GM12891 (cell line): Measurements from ENCODE around the gene JCHAIN.

Experiments used
- DNase-seq: peaks from one replicate; pipeline ENCODE4 v3.0.0; 2011; ENCODE audit warnings: low spot score; ENCODE audit not compliant: insufficient read length
- FAIRE-seq: peaks from 2 replicates; lab custom pipeline; 2011; peaks lifted over from hg19 to GRCh38; lab: Jason Lieb, UNC
- PAX5 ChIP-seq: IDR thresholded peaks from 2 replicates; pipeline ENCODE4 v1.6.1; 2011; ENCODE audit warnings: low read length, moderate library complexity, mild to moderate bottlenecking; ENCODE audit not compliant: insufficient read depth, severe bottlenecking
- POLR2A ChIP-seq: IDR thresholded peaks from 2 replicates; pipeline ENCODE4 v1.6.1; 2011; ENCODE audit warnings: low read depth, low read length, control low read depth
- POLR2AphosphoS5 ChIP-seq: IDR thresholded peaks from 2 replicates; pipeline ENCODE4 v1.6.1; 2011; ENCODE audit warnings: low read depth, low read length, control low read depth
- POU2F2 ChIP-seq: IDR thresholded peaks from 2 replicates; pipeline ENCODE4 v1.6.1; 2011; ENCODE audit warnings: low read depth, mild to moderate bottlenecking, control low read depth, low read length, moderate library complexity
- SPI1 ChIP-seq: IDR thresholded peaks from 2 replicates; pipeline ENCODE4 v1.6.1; 2011; ENCODE audit warnings: low read depth, low read length, control low read depth
- TAF1 ChIP-seq: IDR thresholded peaks from 2 replicates; pipeline ENCODE4 v1.6.1; 2011; ENCODE audit warnings: low read depth, low read length, control low read depth

The JCHAIN gene

DNA sequence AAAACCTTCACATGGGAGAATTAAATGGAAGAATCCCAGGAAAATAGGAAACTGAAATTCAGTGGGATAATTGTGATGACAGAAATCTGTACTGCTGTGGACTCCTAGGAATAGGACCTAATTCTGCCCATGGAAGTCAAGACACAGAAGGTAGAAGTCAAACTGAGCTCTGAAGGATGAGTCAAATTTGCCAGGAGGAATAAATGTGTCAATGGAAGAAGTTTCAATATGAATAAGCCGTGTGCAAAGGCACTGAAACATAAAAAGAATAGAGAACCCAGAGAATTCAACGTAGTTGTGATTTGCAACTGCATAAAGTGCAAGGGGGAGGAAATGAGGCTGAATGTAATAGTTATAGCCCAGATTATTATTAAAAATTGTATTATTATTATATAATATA is 26.1 kb downstream of the JCHAIN start:
- DNase-seq (no peak), FAIRE-seq (no peak)
- no peak for TF ChIP-seq POU2F2
- no peak for TF ChIP-seq PAX5
- no peak for TF ChIP-seq TAF1
- TF ChIP-seq POLR2A, result no peak
- TF ChIP-seq SPI1, result no peak
- no peak for TF ChIP-seq POLR2AphosphoS5

DNA sequence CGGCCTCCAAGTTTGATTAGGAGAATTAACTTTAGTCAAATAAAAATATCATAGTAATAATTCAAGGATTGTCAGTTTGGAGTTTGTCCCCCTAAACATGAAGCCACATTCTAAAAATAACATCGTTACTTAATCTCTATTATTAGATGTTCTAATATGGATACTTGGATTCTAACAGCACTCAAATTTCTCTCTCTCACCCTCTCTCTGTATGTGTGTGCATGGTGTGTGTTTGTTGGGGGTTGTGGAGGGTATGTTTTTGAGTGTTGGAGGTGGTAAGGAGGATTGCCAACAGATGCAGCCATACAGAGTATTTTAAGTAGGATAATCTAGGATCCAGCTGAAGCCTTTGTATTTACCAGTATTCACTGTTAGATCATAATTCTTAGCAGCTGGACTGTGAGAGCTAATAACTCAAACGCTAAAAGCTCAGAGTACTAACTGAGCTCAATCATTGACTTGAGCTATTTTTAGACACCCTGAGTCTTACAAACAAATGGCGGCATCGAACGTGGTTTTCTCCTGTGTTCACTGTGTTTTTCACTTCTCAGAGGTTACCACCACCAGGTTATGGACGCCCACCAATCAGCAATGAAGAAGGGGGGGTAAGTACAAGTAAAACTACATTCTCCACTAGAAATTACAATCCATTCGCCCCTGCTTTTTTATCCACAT is 28.9 kb downstream of the JCHAIN start:
- DNase-seq (no peak), FAIRE-seq (peak; percentile 43)
- TF ChIP-seq POU2F2 (no peak), TAF1 (no peak), POLR2AphosphoS5 (no peak), SPI1 (no peak), POLR2A (no peak), PAX5 (no peak)

DNA sequence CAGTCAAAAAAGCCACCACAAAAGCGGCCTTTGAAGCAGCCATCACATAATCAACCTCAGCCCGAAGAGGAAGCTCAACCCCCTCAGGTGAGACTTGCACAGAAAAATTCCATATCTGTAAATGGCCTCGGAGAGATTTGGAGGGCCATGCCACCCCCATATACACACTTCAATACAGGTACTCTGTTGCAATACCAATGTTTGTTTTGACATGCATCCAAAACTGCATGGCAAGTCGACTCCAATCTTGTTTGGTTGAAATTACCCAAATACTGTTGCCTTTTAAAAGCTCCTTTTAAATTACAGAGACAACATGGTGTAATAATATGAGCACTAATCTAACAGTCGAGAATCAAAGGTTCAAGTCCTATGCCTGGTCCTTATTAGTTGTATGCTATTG is 31.8 kb downstream of the JCHAIN start:
- DNase-seq (no peak), FAIRE-seq (no peak)
- TF ChIP-seq POLR2AphosphoS5 (no peak), POLR2A (no peak), PAX5 (no peak), POU2F2 (no peak), SPI1 (no peak), TAF1 (no peak)

DNA sequence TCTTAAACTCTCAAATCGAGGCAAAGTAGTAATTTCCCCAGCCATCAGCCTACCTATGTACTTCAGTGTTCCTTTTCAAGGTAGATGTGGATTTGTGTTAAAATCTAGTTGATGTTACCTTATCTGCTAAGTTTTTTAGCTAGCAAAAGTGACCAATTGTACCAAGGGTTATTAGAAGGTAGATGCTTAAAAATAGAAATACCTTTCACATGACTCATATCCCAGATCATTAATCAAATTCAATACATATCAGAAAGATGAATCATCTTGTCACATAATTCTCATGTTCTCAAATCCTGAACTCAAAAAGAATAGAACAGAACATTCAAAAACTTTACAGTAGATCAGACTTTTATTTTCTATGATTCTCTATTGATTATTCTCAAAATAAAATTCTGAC is 34.3 kb downstream of the JCHAIN start:
- DNase-seq, result no peak
- FAIRE-seq, result no peak
- TF ChIP-seq POLR2AphosphoS5, result no peak
- TF ChIP-seq POU2F2, result no peak
- no peak for TF ChIP-seq POLR2A
- TF ChIP-seq PAX5, result no peak
- no peak for TF ChIP-seq TAF1
- TF ChIP-seq SPI1, result no peak

DNA sequence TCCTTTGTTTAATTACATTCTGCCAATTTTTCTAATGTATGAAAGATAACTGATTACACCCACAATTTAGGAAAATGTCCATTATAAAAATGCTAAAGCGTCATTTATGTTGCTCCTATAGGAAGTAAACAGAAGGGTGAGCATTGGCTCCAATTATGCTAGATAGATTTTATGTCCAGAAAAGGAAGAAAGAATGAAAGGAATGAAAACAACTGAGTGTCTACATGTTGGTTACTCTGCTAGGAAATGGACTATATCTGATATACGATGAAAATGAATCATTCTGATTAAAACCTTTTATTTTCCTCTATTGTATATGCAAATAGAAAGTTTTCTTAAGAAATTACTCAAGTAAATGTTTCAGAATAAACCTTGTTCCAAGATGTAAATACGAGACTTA is 36.1 kb downstream of the JCHAIN start:
- no peak for TF ChIP-seq SPI1
- TF ChIP-seq POU2F2, result no peak
- no peak for TF ChIP-seq POLR2A
- TF ChIP-seq TAF1, result no peak
- no peak for TF ChIP-seq POLR2AphosphoS5
- no peak for TF ChIP-seq PAX5
- FAIRE-seq (no peak), DNase-seq (no peak)

DNA sequence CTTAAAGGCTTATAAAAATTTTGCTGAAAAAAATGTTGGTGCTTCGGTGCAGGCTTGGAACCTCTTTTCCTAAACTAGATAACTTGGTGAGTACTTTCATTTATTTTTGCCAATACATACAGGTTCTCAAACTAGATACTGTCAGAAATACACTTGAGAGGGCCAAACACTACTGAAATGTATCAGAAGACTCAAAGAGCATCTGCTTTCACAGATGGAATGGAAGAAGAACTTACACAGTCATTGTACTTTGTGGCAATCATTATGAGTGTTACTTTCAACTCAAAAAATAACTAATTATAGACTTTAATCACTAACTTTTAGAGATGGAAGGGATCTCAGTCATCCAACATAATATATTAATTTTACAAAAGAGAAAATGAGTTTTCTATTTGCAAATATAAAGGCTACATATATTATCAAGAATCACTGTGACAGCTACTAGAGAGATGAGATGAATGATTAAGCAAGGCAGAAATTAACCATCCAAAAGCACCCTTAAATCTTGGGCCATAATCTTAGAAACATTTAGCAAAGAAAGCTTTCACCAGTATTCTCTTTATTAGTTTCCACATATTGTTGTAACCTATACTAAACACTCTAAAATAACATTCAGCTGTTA is 36.7 kb downstream of the JCHAIN start:
- TF ChIP-seq POLR2A (no peak), PAX5 (no peak), POU2F2 (no peak), SPI1 (no peak), POLR2AphosphoS5 (no peak), TAF1 (no peak)
- no peak for DNase-seq
- FAIRE-seq, result no peak

DNA sequence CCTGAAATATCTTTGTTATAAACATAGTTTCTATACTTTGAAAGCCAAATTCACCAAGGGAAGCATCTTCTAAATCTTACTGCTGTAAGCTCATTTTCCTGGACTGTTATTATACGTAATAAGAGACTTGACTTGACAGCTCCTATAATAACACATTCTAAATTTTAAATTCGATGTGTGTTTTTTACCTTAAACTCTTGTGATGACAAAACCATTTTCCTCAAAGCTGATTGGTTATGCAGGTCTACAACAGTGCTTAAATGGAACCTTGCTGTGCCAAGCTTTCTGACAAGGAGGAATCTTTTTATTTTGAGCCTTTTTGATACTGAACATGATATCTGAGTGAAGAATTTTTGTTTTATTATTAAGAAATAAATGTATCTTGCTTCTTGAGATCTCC is 37.9 kb downstream of the JCHAIN start, which contains the start of gene ENAM:
Gene ENAM, plus strand, starts transcription at position 301 of the 400 bp plus-strand sequence. CDS start 757 bp downstream, outside the sequence.
- FAIRE-seq (no peak), DNase-seq (no peak)

DNA sequence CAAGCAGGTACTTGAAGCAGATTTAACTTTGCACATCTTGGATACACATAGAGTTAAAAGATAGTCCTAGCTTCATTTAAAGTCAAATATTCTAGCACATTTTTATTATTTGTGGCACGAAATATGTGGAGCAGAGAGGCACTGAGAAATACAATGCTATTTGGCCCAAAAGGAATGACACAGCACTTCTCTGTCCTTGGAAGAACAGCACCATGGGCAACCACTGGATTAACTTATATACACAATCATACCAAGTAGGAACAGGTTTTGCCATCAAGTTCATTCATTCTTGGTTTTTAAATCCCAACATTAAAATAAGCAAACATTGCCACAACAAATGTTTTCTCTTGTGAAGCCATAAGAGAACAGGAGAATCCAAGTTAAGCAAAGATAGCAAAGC is 38.7 kb downstream of the JCHAIN start:
- no peak for FAIRE-seq
- DNase-seq, result no peak
- TF ChIP-seq POLR2A, result no peak
- no peak for TF ChIP-seq SPI1
- no peak for TF ChIP-seq POLR2AphosphoS5
- no peak for TF ChIP-seq TAF1
- TF ChIP-seq POU2F2, result no peak

More for the DNA sequence above, 37.9 kb downstream of the JCHAIN start, which contains the start of gene ENAM:
- TF ChIP-seq POLR2AphosphoS5 (no peak), SPI1 (no peak), POU2F2 (no peak), TAF1 (no peak), PAX5 (no peak), POLR2A (no peak)

DNA sequence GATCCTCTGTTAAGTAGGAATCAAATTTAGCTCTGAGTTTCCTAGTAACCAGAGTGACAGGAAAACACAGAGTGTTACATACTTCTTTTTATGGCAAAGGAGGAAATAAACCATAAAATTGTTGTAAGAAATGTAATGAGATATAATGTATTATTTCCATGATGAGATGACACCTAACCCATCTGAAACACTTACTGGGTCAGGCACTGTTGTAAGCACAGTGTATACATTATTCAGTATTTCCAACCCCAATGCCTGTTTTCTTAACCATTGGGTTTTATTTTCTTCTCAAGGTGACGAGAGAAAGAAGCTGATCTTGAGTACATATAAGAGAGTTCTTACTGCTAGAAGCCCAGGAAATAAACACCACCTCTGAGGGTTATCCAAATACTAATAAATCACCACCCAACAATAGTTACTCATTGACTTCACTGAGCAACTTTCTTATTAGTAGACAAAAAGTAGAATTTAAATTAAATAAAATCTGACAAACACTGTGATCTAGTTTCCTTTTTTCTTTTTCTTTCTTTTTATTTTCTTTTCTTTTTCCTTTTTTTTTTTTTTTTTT is 42.0 kb downstream of the JCHAIN start:
- TF ChIP-seq PAX5 (no peak), TAF1 (no peak), POLR2A (no peak), SPI1 (no peak), POLR2AphosphoS5 (no peak), POU2F2 (no peak)
- FAIRE-seq (no peak), DNase-seq (no peak)
